Activated T-cell treated with anti-CD3 and anti-CD28 coated beads, Interleukin-2, amount 50 U/mL, for 4 hours (primary cell): ENCODE results near the gene PPIL6. TPM values are rescaled to one million over a fixed set of nuclear protein-coding genes. Genes with fewer than 3 reads are reported as not detected.

Experiments used
- ATAC-seq, 2 donors: fragments of 200-7000 bp; cut with Tn5 transposase; one replicate each; pipeline ENCODE4 v1.10.0; 2021
- DNase-seq: peaks from one replicate; pipeline ENCODE4 v3.0.0-alpha.2; 2020
- H3K27me3 Mint-ChIP-seq: one replicate; pipeline ENCODE4 v1.8.0; 2021; ENCODE audit warnings: low read depth, mixed read lengths
- H3K36me3 Mint-ChIP-seq: one replicate; pipeline ENCODE4 v1.8.0; 2022; ENCODE audit warnings: mixed read lengths; ENCODE audit not compliant: insufficient read depth
- H3K4me1 Mint-ChIP-seq: one replicate; pipeline ENCODE4 v1.8.0; 2021; ENCODE audit warnings: low read depth, mixed read lengths
- H3K4me3 Mint-ChIP-seq: one replicate; pipeline ENCODE4 v1.8.0; 2021; ENCODE audit warnings: mild to moderate bottlenecking, moderate library complexity, mixed read lengths
- H3K9me3 Mint-ChIP-seq: one replicate; pipeline ENCODE4 v1.8.0; 2021; ENCODE audit warnings: mixed read lengths
- total RNA-seq, 3 donors: library from RNA; stranded (reverse); gene quantifications; one replicate each; pipeline ENCODE4 v1.2.1, GENCODE V29; 2021

The PPIL6 gene
- total RNA-seq, 3 donors from 2014 or later, result 0.13 to 0.46 (median 0.27) TPM

- Mint-ChIP-seq H3K36me3 (no peaks in the 10 kb centered on the region), H3K9me3 (no peaks in the 10 kb centered on the region), H3K4me3 (no peak overlapping the region), H3K27me3 (no peaks in the 10 kb centered on the region), H3K4me1 (no peaks in the 10 kb centered on the region)
- no peak for DNase-seq
- no peak for ATAC-seq
Observed at GRCh38 chr6:109421184-109421583, 19.2 kb downstream of the PPIL6 start.

GRCh38 chr6:109420751-109421150 is 19.7 kb downstream of the PPIL6 start:
- ATAC-seq (no peak), DNase-seq (no peak)
- Mint-ChIP-seq H3K9me3 (no peaks in the 10 kb centered on the region), H3K36me3 (no peaks in the 10 kb centered on the region), H3K27me3 (no peaks in the 10 kb centered on the region), H3K4me3 (no peak overlapping the region), H3K4me1 (no peaks in the 10 kb centered on the region)

- Mint-ChIP-seq H3K36me3 (no peaks in the 10 kb centered on the region), H3K4me1 (no peaks in the 10 kb centered on the region)
Observed at GRCh38 chr6:109417646-109418045, 22.8 kb downstream of the PPIL6 start.

GRCh38 chr6:109411034-109411433 is 29.4 kb downstream of the PPIL6 start:
- ATAC-seq (no peak), DNase-seq (no peak)
- no peaks in the 10 kb centered on the region for H3K9me3 Mint-ChIP-seq
- peaks cover 2% of the 10 kb centered on the region for H3K27me3 Mint-ChIP-seq
- no peak overlapping the region for H3K4me3 Mint-ChIP-seq
- H3K4me1 Mint-ChIP-seq, result no peaks in the 10 kb centered on the region
- H3K36me3 Mint-ChIP-seq, result no peaks in the 10 kb centered on the region

More at GRCh38 chr6:109417646-109418045, 22.8 kb downstream of the PPIL6 start:
- no peak for DNase-seq
- Mint-ChIP-seq H3K9me3 (no peaks in the 10 kb centered on the region), H3K4me3 (no peak overlapping the region), H3K27me3 (no peaks in the 10 kb centered on the region)
- ATAC-seq, result no peak

- H3K36me3 Mint-ChIP-seq, result no peaks in the 10 kb centered on the region
- ATAC-seq (no peak), DNase-seq (no peak)
- peaks cover 2% of the 10 kb centered on the region for H3K27me3 Mint-ChIP-seq
- H3K4me3 Mint-ChIP-seq, result no peak overlapping the region
- H3K9me3 Mint-ChIP-seq, result no peaks in the 10 kb centered on the region
- H3K4me1 Mint-ChIP-seq, result no peaks in the 10 kb centered on the region
Observed at GRCh38 chr6:109406196-109406595, 34.2 kb downstream of the PPIL6 start.

GRCh38 chr6:109397020-109397419 is 43.4 kb downstream of the PPIL6 start:
- DNase-seq (no peak), ATAC-seq (no peak)
- Mint-ChIP-seq H3K27me3 (no peaks in the 10 kb centered on the region), H3K4me3 (no peak overlapping the region), H3K4me1 (no peaks in the 10 kb centered on the region), H3K36me3 (no peaks in the 10 kb centered on the region), H3K9me3 (no peaks in the 10 kb centered on the region)

GRCh38 chr6:109396046-109396718 is 44.2 kb downstream of the PPIL6 start:
- Mint-ChIP-seq H3K4me3 (no peak overlapping the region), H3K4me1 (no peaks in the 10 kb centered on the region), H3K36me3 (no peaks in the 10 kb centered on the region), H3K9me3 (no peaks in the 10 kb centered on the region), H3K27me3 (no peaks in the 10 kb centered on the region)
- no peak for ATAC-seq
- no peak for DNase-seq

- DNase-seq, result no peak
- peaks cover 3% of the 10 kb centered on the region for H3K27me3 Mint-ChIP-seq
- peaks cover 3% of the 10 kb centered on the region for H3K4me1 Mint-ChIP-seq
- no peaks in the 10 kb centered on the region for H3K36me3 Mint-ChIP-seq
- H3K4me3 Mint-ChIP-seq, result no peak overlapping the region
- no peak for ATAC-seq
- no peaks in the 10 kb centered on the region for H3K9me3 Mint-ChIP-seq
Observed at GRCh38 chr6:109393886-109394281, 46.5 kb downstream of the PPIL6 start.

GRCh38 chr6:109393157-109393885 is 47.1 kb downstream of the PPIL6 start:
- DNase-seq, result no peak
- no peak for ATAC-seq
- Mint-ChIP-seq H3K4me1 (peaks cover 3% of the 10 kb centered on the region), H3K36me3 (no peaks in the 10 kb centered on the region), H3K27me3 (peaks cover 3% of the 10 kb centered on the region), H3K9me3 (no peaks in the 10 kb centered on the region), H3K4me3 (no peak overlapping the region)

- no peaks in the 10 kb centered on the region for H3K36me3 Mint-ChIP-seq
Observed at GRCh38 chr6:109389650-109390274, 50.7 kb downstream of the PPIL6 start.

GRCh38 chr6:109388265-109388664 is 52.2 kb downstream of the PPIL6 start:
- H3K9me3 Mint-ChIP-seq, result no peaks in the 10 kb centered on the region
- H3K36me3 Mint-ChIP-seq, result no peaks in the 10 kb centered on the region
- ATAC-seq (no peak), DNase-seq (no peak)
- no peak overlapping the region for H3K4me3 Mint-ChIP-seq
- H3K4me1 Mint-ChIP-seq, result peaks cover 19% of the 10 kb centered on the region
- H3K27me3 Mint-ChIP-seq, result peaks cover 3% of the 10 kb centered on the region

More at GRCh38 chr6:109389650-109390274, 50.7 kb downstream of the PPIL6 start:
- H3K27me3 Mint-ChIP-seq, result peaks cover 3% of the 10 kb centered on the region
- no peaks in the 10 kb centered on the region for H3K9me3 Mint-ChIP-seq
- DNase-seq, result no peak
- no peak for ATAC-seq
- peaks cover 7% of the 10 kb centered on the region for H3K4me1 Mint-ChIP-seq
- no peak overlapping the region for H3K4me3 Mint-ChIP-seq

GRCh38 chr6:109383438-109383940 is 56.9 kb downstream of the PPIL6 start:
- DNase-seq (no peak), ATAC-seq (no peak)
- Mint-ChIP-seq H3K4me3 (peak overlapping the region; percentile 94), H3K36me3 (peaks cover 17% of the 10 kb centered on the region), H3K4me1 (peaks cover 33% of the 10 kb centered on the region), H3K27me3 (no peaks in the 10 kb centered on the region), H3K9me3 (no peaks in the 10 kb centered on the region)

GRCh38 chr6:109382576-109383437 is 57.6 kb downstream of the PPIL6 start:
- H3K4me1 Mint-ChIP-seq, result peaks cover 40% of the 10 kb centered on the region
- no peaks in the 10 kb centered on the region for H3K27me3 Mint-ChIP-seq
- H3K4me3 Mint-ChIP-seq, result peak overlapping the region; percentile 94
- H3K36me3 Mint-ChIP-seq, result peaks cover 24% of the 10 kb centered on the region
- no peaks in the 10 kb centered on the region for H3K9me3 Mint-ChIP-seq
- ATAC-seq (peak; percentile 71 to 75), DNase-seq (peak; percentile 86)
